ENCODE measurements around the gene KLHL6. TPM values are rescaled to one million over a fixed set of nuclear protein-coding genes. Genes with fewer than 3 reads are reported as not detected.

The KLHL6 gene
- total and polyA plus RNA-seq, 2 of the 13 experiments (the other 11 are each of a cell fraction or from before 2014, with no cell fraction given) = not detected

DNA sequence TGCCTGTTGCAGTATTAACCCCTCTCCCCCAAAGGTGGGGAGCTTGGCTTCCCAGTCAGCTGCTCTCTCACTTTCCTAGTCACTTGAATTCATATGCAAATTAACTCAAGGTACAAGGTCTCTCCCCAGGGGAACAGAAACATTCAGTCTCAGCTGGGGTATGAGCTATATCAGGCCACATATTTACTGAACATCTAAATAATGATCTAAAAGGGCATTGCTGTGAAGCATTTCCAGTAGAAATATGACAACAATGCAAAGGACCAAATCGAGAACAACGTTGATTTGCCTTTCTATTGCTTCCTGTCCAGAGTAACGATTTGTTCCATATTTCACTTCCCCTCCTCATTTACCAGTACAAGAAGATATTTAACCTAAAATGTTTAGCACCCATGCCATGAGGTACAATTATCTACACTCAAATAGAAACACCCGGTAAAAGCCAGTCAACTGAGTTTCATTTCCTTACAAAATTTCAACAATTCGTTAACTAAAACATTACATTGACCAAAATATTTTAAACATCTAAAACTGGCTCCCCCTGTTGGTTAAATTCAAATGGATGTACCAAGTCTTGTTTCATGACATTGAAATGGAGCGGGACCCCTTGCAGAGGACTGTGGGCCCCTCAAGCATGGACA, 36.5 kb upstream of the KLHL6 start:
- ATAC-seq (no peak), FAIRE-seq (no peak), DNase-seq (ENCODE audit: low spot score) (no peak)
- in situ Hi-C loops (cut with HindIII; ENCODE audit: extremely low pct_ligation_motif_present, low pct_unique_long_range_greater_than_20kb) = no loop called here
- intact Hi-C loops (cut with micrococcal nuclease; ENCODE audit: unreplicated experiment) = no loop called here
- Histone ChIP-seq H2AFZ (ENCODE audit: low read length) (no peak overlapping the region), H3K9me3 (ENCODE audit: low read length) (no peaks in the 10 kb centered on the region), H3K4me1 (ENCODE audit: insufficient read depth, low read length) (no peaks in the 10 kb centered on the region), H3K9ac (ENCODE audit: insufficient read depth, low read depth, low read length) (no peak overlapping the region), H3K27me3 (ENCODE audit: control insufficient read depth in 1 of 2, insufficient read depth in 2 of 2, low read length in 2 of 2) (no peaks in the 10 kb centered on the region; a peak in 1 of 5 replicates), H3K4me2 (ENCODE audit: low read depth, low read length) (no peak overlapping the region), H3K4me3 (replicated peaks in 1 of 3; ENCODE audit: insufficient read depth in 1 of 3, low read depth in 2 of 3, low read length in 3 of 3) (no peak overlapping the region), H3K27ac (ENCODE audit: extremely low read length, insufficient read depth, low read length) (no peak overlapping the region), H3K79me2 (ENCODE audit: insufficient read depth, low read length) (no peaks in the 10 kb centered on the region), H3K36me3 (replicated peaks in 1 of 2; ENCODE audit: control insufficient read depth in 1 of 2, insufficient read depth in 2 of 2, low read length in 2 of 2) (no peaks in the 10 kb centered on the region), H4K20me1 (ENCODE audit: insufficient read depth, low read length) (no peaks in the 10 kb centered on the region)
- ChIA-PET CTCF (ENCODE audit: low intra/inter-chr PET ratio, low total read pairs) (no interaction called here), POLR2A (no interaction called here)
- 27% methylated on average over 6 of the region's 6 CpGs for WGBS (ENCODE audit: low lambda C conversion rate)
- BruUV-seq (replicated peaks) = no TSS peak
- TF ChIP-seq DNMT1 (CRISPR knock-in tag; IDR thresholded peaks at IDR 0.05) = no peak
- TF ChIP-seq TCF12 (IDR thresholded peaks at IDR 0.05) = no peak
- TF ChIP-seq TCF12 (CRISPR knock-in tag; IDR thresholded peaks at IDR 0.05) = no peak
- TF ChIP-seq, protein P1, sequence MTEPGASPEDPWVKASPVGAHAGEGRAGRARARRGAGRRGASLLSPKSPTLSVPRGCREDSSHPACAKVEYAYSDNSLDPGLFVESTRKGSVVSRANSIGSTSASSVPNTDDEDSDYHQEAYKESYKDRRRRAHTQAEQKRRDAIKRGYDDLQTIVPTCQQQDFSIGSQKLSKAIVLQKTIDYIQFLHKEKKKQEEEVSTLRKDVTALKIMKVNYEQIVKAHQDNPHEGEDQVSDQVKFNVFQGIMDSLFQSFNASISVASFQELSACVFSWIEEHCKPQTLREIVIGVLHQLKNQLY (CRISPR knock-in tag; IDR thresholded peaks at IDR 0.05) = no peak
- no peak for TF ChIP-seq RFX5 (IDR thresholded peaks at IDR 0.05; ENCODE audit: low read depth, low read length)
- no peak for TF ChIP-seq ZNF724P (CRISPR knock-in tag; IDR thresholded peaks at IDR 0.05; ENCODE audit: borderline replicate concordance)
- no peak for TF ChIP-seq ZNF790 (CRISPR knock-in tag; IDR thresholded peaks at IDR 0.05; ENCODE audit: borderline replicate concordance)
- TF ChIP-seq, protein P2, sequence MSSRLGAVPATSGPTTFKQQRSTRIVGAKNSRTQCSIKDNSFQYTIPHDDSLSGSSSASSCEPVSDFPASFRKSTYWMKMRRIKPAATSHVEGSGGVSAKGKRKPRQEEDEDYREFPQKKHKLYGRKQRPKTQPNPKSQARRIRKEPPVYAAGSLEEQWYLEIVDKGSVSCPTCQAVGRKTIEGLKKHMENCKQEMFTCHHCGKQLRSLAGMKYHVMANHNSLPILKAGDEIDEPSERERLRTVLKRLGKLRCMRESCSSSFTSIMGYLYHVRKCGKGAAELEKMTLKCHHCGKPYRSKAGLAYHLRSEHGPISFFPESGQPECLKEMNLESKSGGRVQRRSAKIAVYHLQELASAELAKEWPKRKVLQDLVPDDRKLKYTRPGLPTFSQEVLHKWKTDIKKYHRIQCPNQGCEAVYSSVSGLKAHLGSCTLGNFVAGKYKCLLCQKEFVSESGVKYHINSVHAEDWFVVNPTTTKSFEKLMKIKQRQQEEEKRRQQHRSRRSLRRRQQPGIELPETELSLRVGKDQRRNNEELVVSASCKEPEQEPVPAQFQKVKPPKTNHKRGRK (CRISPR knock-in tag; IDR thresholded peaks at IDR 0.05) = no peak
- TF ChIP-seq ZNF562 (CRISPR knock-in tag; IDR thresholded peaks at IDR 0.05; ENCODE audit: borderline replicate concordance) = no peak
- TF ChIP-seq TAF15 (IDR thresholded peaks at IDR 0.05; ENCODE audit: low read depth, low read length, poor library complexity, severe bottlenecking) = no peak
- TF ChIP-seq ZNF44 (CRISPR knock-in tag; IDR thresholded peaks at IDR 0.05) = no peak
- TF ChIP-seq, protein P3, sequence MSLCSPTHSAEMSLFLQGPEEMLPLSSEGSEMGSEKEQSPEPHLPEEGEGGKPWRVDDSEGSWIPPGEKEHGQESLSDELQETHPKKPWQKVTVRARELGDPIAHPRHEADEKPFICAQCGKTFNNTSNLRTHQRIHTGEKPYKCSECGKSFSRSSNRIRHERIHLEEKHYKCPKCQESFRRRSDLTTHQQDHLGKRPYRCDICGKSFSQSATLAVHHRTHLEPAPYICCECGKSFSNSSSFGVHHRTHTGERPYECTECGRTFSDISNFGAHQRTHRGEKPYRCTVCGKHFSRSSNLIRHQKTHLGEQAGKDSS (CRISPR knock-in tag; IDR thresholded peaks at IDR 0.05; ENCODE audit: borderline replicate concordance, low read depth) = no peak
- no peak for TF ChIP-seq ZNF253 (CRISPR knock-in tag; IDR thresholded peaks at IDR 0.05; ENCODE audit: borderline replicate concordance)
- TF ChIP-seq, protein P4, sequence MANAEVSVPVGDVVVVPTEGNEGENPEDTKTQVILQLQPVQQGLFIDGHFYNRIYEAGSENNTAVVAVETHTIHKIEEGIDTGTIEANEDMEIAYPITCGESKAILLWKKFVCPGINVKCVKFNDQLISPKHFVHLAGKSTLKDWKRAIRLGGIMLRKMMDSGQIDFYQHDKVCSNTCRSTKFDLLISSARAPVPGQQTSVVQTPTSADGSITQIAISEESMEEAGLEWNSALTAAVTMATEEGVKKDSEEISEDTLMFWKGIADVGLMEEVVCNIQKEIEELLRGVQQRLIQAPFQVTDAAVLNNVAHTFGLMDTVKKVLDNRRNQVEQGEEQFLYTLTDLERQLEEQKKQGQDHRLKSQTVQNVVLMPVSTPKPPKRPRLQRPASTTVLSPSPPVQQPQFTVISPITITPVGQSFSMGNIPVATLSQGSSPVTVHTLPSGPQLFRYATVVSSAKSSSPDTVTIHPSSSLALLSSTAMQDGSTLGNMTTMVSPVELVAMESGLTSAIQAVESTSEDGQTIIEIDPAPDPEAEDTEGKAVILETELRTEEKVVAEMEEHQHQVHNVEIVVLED (CRISPR knock-in tag; IDR thresholded peaks at IDR 0.05; ENCODE audit: borderline replicate concordance) = no peak
- no peak for TF ChIP-seq ZNF746 (CRISPR knock-in tag; IDR thresholded peaks at IDR 0.05)
- no peak for TF ChIP-seq MIER3 (CRISPR knock-in tag; IDR thresholded peaks at IDR 0.05; ENCODE audit: borderline replicate concordance)

Measured in HepG2 (cell line).